ENCODE results near the gene ACAD8. TPM values are rescaled to one million over a fixed set of nuclear protein-coding genes. Genes with fewer than 3 reads are reported as not detected.

ACAD8 gene
- total RNA-seq, 1 experiment from 2014 or later: 34.8 TPM

GRCh38 chr11:134292661-134293060 lies 39.3 kb downstream of the ACAD8 start:
- no peak for DNase-seq (ENCODE audit: low spot score)
- no peak overlapping the region for H3K27ac ChIP-seq (ENCODE audit: low read depth, low read length, poor library complexity, severe bottlenecking)
- H3K36me3 ChIP-seq (ENCODE audit: insufficient read depth, low read length, poor library complexity, severe bottlenecking): no peaks in the 10 kb centered on the region
- CTCF ChIA-PET: no interaction called here
- no peak overlapping the region for H3K4me3 ChIP-seq (ENCODE audit: low read depth, low read length, poor library complexity, severe bottlenecking)
- POLR2A ChIA-PET (ENCODE audit: low non-redundant PET): no interaction called here
- H3K4me1 ChIP-seq (ENCODE audit: insufficient read depth, low read length, poor library complexity, severe bottlenecking): no peaks in the 10 kb centered on the region
- no peaks in the 10 kb centered on the region for H3K27me3 ChIP-seq (replicated peaks; ENCODE audit: insufficient read depth, low read depth, low read length, poor library complexity)
- no peaks in the 10 kb centered on the region for H3K9me3 ChIP-seq (ENCODE audit: low read depth, low read length, poor library complexity, severe bottlenecking)
- TF ChIP-seq EZH2 (IDR thresholded peaks at IDR 0.05; ENCODE audit: borderline replicate concordance, low read depth, low read length, poor library complexity, severe bottlenecking): no peak
- TF ChIP-seq CTCF (conservative IDR thresholded peaks at IDR 0.05; ENCODE audit: low read depth, low read length): no peak
- BruUV-seq (replicated peaks): no TSS peak
- intact Hi-C loops (cut with micrococcal nuclease; ENCODE audit: unreplicated experiment): no loop called here

GRCh38 chr11:134293119-134294113 lies 40.0 kb downstream of the ACAD8 start:
- Histone ChIP-seq H3K36me3 (ENCODE audit: insufficient read depth, low read length, poor library complexity, severe bottlenecking) (no peaks in the 10 kb centered on the region), H3K9me3 (ENCODE audit: low read depth, low read length, poor library complexity, severe bottlenecking) (no peaks in the 10 kb centered on the region), H3K27ac (ENCODE audit: low read depth, low read length, poor library complexity, severe bottlenecking) (no peak overlapping the region), H3K4me1 (ENCODE audit: insufficient read depth, low read length, poor library complexity, severe bottlenecking) (no peaks in the 10 kb centered on the region), H3K27me3 (replicated peaks; ENCODE audit: insufficient read depth, low read depth, low read length, poor library complexity) (no peaks in the 10 kb centered on the region), H3K4me3 (ENCODE audit: low read depth, low read length, poor library complexity, severe bottlenecking) (no peak overlapping the region)
- TF ChIP-seq CTCF (conservative IDR thresholded peaks at IDR 0.05; ENCODE audit: low read depth, low read length) (no peak), EZH2 (IDR thresholded peaks at IDR 0.05; ENCODE audit: borderline replicate concordance, low read depth, low read length, poor library complexity, severe bottlenecking) (no peak)
- DNase-seq (ENCODE audit: low spot score): no peak
- CTCF ChIA-PET: no interaction called here
- POLR2A ChIA-PET (ENCODE audit: low non-redundant PET): no interaction called here
- intact Hi-C loops (cut with micrococcal nuclease; ENCODE audit: unreplicated experiment): no loop called here
- no TSS peak for BruUV-seq (replicated peaks)

GRCh38 chr11:134294664-134295063 lies 41.3 kb downstream of the ACAD8 start:
- no peaks in the 10 kb centered on the region for H3K4me1 ChIP-seq (ENCODE audit: insufficient read depth, low read length, poor library complexity, severe bottlenecking)
- no peak overlapping the region for H3K27ac ChIP-seq (ENCODE audit: low read depth, low read length, poor library complexity, severe bottlenecking)
- BruUV-seq (replicated peaks): no TSS peak
- no peak overlapping the region for H3K4me3 ChIP-seq (ENCODE audit: low read depth, low read length, poor library complexity, severe bottlenecking)
- TF ChIP-seq EZH2 (IDR thresholded peaks at IDR 0.05; ENCODE audit: borderline replicate concordance, low read depth, low read length, poor library complexity, severe bottlenecking) (no peak), CTCF (conservative IDR thresholded peaks at IDR 0.05; ENCODE audit: low read depth, low read length) (no peak)
- no peaks in the 10 kb centered on the region for H3K9me3 ChIP-seq (ENCODE audit: low read depth, low read length, poor library complexity, severe bottlenecking)
- no peak for DNase-seq (ENCODE audit: low spot score)
- H3K27me3 ChIP-seq (replicated peaks; ENCODE audit: insufficient read depth, low read depth, low read length, poor library complexity): no peaks in the 10 kb centered on the region
- intact Hi-C loops (cut with micrococcal nuclease; ENCODE audit: unreplicated experiment): no loop called here
- CTCF ChIA-PET: no interaction called here
- POLR2A ChIA-PET (ENCODE audit: low non-redundant PET): no interaction called here
- no peaks in the 10 kb centered on the region for H3K36me3 ChIP-seq (ENCODE audit: insufficient read depth, low read length, poor library complexity, severe bottlenecking)

Data from A673 (cell line).